Measurements from ENCODE around the gene CDKN2C. TPM values are rescaled to one million over a fixed set of nuclear protein-coding genes. Genes with fewer than 3 reads are reported as not detected.

The CDKN2C gene
- total RNA-seq, 1 experiment from 2014 or later: not detected

DNA sequence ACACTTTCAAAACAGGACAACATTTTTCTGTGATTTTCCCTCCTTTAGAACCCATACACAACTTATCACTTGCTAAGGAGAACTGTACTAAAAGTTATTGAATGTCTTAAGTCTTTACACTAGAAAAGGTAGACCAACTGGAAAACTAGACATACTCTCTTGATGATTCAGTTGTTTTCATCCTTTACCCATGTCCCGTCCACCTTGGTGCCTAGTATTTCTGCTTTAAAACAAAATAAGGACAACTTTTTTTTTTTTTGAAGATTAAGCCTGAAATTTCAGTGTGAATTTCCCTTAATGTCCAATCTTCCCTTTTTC, 4.5 kb downstream of the CDKN2C start:
- ChIA-PET CTCF (no interaction called here), POLR2A (no interaction called here)
- TF ChIP-seq, protein P1, sequence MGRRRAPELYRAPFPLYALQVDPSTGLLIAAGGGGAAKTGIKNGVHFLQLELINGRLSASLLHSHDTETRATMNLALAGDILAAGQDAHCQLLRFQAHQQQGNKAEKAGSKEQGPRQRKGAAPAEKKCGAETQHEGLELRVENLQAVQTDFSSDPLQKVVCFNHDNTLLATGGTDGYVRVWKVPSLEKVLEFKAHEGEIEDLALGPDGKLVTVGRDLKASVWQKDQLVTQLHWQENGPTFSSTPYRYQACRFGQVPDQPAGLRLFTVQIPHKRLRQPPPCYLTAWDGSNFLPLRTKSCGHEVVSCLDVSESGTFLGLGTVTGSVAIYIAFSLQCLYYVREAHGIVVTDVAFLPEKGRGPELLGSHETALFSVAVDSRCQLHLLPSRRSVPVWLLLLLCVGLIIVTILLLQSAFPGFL (CRISPR knock-in tag; IDR thresholded peaks at IDR 0.05; ENCODE audit: borderline replicate concordance): no peak
- TF ChIP-seq, protein P2, sequence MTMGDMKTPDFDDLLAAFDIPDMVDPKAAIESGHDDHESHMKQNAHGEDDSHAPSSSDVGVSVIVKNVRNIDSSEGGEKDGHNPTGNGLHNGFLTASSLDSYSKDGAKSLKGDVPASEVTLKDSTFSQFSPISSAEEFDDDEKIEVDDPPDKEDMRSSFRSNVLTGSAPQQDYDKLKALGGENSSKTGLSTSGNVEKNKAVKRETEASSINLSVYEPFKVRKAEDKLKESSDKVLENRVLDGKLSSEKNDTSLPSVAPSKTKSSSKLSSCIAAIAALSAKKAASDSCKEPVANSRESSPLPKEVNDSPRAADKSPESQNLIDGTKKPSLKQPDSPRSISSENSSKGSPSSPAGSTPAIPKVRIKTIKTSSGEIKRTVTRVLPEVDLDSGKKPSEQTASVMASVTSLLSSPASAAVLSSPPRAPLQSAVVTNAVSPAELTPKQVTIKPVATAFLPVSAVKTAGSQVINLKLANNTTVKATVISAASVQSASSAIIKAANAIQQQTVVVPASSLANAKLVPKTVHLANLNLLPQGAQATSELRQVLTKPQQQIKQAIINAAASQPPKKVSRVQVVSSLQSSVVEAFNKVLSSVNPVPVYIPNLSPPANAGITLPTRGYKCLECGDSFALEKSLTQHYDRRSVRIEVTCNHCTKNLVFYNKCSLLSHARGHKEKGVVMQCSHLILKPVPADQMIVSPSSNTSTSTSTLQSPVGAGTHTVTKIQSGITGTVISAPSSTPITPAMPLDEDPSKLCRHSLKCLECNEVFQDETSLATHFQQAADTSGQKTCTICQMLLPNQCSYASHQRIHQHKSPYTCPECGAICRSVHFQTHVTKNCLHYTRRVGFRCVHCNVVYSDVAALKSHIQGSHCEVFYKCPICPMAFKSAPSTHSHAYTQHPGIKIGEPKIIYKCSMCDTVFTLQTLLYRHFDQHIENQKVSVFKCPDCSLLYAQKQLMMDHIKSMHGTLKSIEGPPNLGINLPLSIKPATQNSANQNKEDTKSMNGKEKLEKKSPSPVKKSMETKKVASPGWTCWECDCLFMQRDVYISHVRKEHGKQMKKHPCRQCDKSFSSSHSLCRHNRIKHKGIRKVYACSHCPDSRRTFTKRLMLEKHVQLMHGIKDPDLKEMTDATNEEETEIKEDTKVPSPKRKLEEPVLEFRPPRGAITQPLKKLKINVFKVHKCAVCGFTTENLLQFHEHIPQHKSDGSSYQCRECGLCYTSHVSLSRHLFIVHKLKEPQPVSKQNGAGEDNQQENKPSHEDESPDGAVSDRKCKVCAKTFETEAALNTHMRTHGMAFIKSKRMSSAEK (CRISPR knock-in tag; IDR thresholded peaks at IDR 0.05; ENCODE audit: borderline replicate concordance): no peak
- TF ChIP-seq JAZF1 (CRISPR knock-in tag; IDR thresholded peaks at IDR 0.05) (no peak), ZNF121 (CRISPR knock-in tag; IDR thresholded peaks at IDR 0.05) (no peak), NR3C1 (CRISPR knock-in tag; conservative IDR thresholded peaks at IDR 0.05; ENCODE audit: low read depth) (no peak), MXD4 (CRISPR knock-in tag; IDR thresholded peaks at IDR 0.05; ENCODE audit: borderline replicate concordance) (no peak), TEAD1 (CRISPR knock-in tag; IDR thresholded peaks at IDR 0.05) (no peak), ESRRA (CRISPR knock-in tag; IDR thresholded peaks at IDR 0.05; ENCODE audit: borderline replicate concordance) (no peak), MYBL2 (CRISPR knock-in tag; IDR thresholded peaks at IDR 0.05) (no peak), RELA (CRISPR knock-in tag; IDR thresholded peaks at IDR 0.05; ENCODE audit: borderline replicate concordance) (no peak), FOXJ3 (CRISPR knock-in tag; IDR thresholded peaks at IDR 0.05; ENCODE audit: borderline replicate concordance) (no peak), GTF2I (CRISPR knock-in tag; conservative IDR thresholded peaks at IDR 0.05) (no peak)
- TF ChIP-seq, protein P3, sequence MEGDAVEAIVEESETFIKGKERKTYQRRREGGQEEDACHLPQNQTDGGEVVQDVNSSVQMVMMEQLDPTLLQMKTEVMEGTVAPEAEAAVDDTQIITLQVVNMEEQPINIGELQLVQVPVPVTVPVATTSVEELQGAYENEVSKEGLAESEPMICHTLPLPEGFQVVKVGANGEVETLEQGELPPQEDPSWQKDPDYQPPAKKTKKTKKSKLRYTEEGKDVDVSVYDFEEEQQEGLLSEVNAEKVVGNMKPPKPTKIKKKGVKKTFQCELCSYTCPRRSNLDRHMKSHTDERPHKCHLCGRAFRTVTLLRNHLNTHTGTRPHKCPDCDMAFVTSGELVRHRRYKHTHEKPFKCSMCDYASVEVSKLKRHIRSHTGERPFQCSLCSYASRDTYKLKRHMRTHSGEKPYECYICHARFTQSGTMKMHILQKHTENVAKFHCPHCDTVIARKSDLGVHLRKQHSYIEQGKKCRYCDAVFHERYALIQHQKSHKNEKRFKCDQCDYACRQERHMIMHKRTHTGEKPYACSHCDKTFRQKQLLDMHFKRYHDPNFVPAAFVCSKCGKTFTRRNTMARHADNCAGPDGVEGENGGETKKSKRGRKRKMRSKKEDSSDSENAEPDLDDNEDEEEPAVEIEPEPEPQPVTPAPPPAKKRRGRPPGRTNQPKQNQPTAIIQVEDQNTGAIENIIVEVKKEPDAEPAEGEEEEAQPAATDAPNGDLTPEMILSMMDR (IDR thresholded peaks at IDR 0.05): no peak
- TF ChIP-seq, protein P4, sequence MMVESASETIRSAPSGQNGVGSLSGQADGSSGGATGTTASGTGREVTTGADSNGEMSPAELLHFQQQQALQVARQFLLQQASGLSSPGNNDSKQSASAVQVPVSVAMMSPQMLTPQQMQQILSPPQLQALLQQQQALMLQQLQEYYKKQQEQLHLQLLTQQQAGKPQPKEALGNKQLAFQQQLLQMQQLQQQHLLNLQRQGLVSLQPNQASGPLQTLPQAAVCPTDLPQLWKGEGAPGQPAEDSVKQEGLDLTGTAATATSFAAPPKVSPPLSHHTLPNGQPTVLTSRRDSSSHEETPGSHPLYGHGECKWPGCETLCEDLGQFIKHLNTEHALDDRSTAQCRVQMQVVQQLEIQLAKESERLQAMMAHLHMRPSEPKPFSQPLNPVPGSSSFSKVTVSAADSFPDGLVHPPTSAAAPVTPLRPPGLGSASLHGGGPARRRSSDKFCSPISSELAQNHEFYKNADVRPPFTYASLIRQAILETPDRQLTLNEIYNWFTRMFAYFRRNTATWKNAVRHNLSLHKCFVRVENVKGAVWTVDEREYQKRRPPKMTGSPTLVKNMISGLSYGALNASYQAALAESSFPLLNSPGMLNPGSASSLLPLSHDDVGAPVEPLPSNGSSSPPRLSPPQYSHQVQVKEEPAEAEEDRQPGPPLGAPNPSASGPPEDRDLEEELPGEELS (CRISPR knock-in tag; IDR thresholded peaks at IDR 0.05): no peak
- TF ChIP-seq, protein P5, sequence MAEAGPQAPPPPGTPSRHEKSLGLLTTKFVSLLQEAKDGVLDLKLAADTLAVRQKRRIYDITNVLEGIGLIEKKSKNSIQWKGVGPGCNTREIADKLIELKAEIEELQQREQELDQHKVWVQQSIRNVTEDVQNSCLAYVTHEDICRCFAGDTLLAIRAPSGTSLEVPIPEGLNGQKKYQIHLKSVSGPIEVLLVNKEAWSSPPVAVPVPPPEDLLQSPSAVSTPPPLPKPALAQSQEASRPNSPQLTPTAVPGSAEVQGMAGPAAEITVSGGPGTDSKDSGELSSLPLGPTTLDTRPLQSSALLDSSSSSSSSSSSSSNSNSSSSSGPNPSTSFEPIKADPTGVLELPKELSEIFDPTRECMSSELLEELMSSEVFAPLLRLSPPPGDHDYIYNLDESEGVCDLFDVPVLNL (CRISPR knock-in tag; IDR thresholded peaks at IDR 0.05; ENCODE audit: borderline replicate concordance, low read depth): no peak
- TF ChIP-seq, protein P6, sequence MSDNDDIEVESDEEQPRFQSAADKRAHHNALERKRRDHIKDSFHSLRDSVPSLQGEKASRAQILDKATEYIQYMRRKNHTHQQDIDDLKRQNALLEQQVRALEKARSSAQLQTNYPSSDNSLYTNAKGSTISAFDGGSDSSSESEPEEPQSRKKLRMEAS (CRISPR knock-in tag; IDR thresholded peaks at IDR 0.05): no peak
- TF ChIP-seq, protein P7, sequence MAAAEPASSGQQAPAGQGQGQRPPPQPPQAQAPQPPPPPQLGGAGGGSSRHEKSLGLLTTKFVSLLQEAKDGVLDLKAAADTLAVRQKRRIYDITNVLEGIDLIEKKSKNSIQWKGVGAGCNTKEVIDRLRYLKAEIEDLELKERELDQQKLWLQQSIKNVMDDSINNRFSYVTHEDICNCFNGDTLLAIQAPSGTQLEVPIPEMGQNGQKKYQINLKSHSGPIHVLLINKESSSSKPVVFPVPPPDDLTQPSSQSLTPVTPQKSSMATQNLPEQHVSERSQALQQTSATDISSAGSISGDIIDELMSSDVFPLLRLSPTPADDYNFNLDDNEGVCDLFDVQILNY (CRISPR knock-in tag; IDR thresholded peaks at IDR 0.05): no peak
- TF ChIP-seq, protein P8, sequence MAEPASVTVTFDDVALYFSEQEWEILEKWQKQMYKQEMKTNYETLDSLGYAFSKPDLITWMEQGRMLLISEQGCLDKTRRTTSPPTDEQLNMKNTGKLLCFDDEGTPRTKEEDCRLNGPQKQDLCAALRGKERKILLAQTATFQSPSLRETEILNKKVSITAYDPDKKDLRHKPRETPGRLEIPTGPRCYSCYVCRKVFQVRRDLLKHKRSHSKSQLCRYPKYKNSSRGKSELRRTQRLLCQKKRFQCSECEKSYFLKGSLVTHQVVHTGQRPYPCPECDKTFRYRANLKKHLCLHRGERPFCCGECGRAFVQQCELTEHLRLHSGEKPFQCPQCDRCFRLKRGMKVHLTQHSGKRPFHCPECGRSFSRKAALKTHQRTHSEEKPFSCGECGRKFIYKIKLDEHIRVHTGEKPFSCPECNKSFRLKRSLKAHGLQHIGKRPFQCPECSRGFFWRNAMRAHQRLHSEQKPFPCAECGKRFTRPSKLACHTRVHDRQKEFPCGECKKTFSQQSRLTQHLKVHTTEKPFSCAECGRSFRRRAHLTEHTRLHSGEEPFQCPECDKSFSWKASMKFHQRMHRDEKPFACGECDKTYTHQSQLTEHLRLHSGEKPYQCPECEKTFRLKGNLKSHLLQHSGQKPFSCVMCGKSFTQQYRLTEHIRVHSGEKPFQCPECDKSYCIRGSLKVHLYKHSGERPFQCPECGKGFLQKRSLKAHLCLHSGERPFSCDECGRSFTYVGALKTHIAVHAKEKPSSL (CRISPR knock-in tag; conservative IDR thresholded peaks at IDR 0.05): no peak
- TF ChIP-seq, protein P9, sequence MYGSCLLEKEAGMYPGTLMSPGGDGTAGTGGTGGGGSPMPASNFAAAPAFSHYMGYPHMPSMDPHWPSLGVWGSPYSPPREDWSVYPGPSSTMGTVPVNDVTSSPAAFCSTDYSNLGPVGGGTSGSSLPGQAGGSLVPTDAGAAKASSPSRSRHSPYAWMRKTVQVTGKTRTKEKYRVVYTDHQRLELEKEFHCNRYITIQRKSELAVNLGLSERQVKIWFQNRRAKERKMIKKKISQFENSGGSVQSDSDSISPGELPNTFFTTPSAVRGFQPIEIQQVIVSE (CRISPR knock-in tag; IDR thresholded peaks at IDR 0.05; ENCODE audit: borderline replicate concordance): no peak
- TF ChIP-seq, protein P10, sequence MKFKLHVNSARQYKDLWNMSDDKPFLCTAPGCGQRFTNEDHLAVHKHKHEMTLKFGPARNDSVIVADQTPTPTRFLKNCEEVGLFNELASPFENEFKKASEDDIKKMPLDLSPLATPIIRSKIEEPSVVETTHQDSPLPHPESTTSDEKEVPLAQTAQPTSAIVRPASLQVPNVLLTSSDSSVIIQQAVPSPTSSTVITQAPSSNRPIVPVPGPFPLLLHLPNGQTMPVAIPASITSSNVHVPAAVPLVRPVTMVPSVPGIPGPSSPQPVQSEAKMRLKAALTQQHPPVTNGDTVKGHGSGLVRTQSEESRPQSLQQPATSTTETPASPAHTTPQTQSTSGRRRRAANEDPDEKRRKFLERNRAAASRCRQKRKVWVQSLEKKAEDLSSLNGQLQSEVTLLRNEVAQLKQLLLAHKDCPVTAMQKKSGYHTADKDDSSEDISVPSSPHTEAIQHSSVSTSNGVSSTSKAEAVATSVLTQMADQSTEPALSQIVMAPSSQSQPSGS (CRISPR knock-in tag; IDR thresholded peaks at IDR 0.05; ENCODE audit: borderline replicate concordance, low read depth): no peak
- no peak overlapping the region for H3K27ac Mint-ChIP-seq
- no peaks in the 10 kb centered on the region for H3K9me3 Mint-ChIP-seq
- peaks cover 97% of the 10 kb centered on the region for H3K27me3 Mint-ChIP-seq (ENCODE audit: low read depth)
- peaks cover 33% of the 10 kb centered on the region for H3K4me1 Mint-ChIP-seq
- ATAC-seq (no peak), DNase-seq (ENCODE audit: low spot score) (no peak)
- H3K36me3 Mint-ChIP-seq: no peaks in the 10 kb centered on the region
- H3K4me3 Mint-ChIP-seq: no peak overlapping the region
